Hematopoietic multipotent progenitor cell treated with erythropoietin and hydrocortisone succinate and interleukin-3 and kit ligand, for 8 days (in vitro differentiated cells): ENCODE data around the gene WDR11.

Experiments used
- DNase-seq: peaks from one replicate; pipeline ENCODE4 v3.0.0-alpha.2; 2015

The WDR11 gene

GRCh38 chr10:120945182-120945581 lies 94.0 kb downstream of the WDR11 start:
- no peak for DNase-seq

DNA sequence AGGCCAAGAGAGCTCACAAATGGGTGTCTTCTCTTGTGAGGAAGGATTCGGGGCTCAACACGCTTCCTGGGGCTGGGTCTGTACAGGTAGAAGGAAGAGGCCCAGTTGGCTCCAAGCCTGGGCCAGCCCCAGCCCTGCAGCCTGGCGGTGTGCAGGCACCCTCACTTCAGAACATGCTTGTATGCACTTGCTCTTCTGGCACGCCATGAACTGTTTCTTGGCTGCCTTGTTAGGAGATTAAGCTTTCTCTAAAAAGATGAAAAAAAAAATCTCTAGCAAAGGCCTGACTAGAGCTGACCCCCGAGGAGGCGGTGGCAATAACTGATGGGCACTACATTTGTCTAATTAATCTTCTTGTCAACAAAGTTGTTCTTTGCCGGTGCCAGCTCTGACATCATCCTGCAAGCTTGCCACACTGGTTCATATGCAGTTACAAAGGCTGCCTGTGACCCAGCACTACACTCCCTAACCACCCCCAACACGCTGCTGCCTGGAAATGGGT lies 94.7 kb downstream of the WDR11 start:
- DNase-seq = no peak

DNA sequence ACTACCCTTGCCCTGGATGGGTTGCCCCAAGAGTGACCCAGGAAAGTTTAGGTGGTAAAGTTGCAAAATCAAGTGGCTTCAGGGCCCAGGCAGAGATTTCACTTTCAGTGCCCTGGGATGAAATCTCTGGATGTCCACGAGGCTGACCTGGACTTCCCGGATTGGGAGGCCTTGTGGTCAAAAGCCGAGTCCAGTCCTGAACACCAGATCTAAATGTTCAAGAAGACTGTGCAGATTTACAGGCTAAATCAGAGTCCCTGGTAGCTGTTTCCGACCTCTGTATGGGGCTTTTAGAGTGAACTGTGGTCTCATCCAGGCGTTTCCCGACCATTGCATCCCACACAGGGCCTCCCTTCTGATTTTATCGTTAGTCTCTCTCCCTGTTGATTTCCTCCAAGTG lies 95.3 kb downstream of the WDR11 start:
- no peak for DNase-seq

- DNase-seq = peak; percentile 53
Measured at GRCh38 chr10:120948889-120949608, 97.9 kb downstream of the WDR11 start.

DNA sequence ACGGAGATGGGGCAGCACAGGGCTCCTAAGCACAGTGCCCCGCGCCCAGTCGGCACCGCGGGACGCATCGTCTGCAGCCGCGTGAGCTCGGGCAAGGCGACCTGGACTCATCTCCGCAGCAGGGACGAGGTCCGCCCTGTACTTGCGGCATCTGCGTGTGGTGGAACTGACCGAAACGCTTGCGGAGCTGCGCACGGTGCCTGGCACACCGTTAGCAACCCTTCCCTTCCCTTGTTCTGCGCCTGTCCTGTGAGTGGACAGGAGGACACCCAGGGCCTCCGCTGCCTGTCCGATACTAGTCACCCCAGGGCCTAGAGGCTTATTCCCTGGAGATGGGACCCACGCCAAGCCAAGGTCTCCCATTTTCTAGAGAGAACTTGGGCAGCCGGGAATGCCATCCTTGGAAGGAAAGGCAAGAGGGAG lies 98.5 kb downstream of the WDR11 start:
- DNase-seq = no peak

- no peak for DNase-seq
Measured at GRCh38 chr10:120950051-120950561, 98.9 kb downstream of the WDR11 start.

DNA sequence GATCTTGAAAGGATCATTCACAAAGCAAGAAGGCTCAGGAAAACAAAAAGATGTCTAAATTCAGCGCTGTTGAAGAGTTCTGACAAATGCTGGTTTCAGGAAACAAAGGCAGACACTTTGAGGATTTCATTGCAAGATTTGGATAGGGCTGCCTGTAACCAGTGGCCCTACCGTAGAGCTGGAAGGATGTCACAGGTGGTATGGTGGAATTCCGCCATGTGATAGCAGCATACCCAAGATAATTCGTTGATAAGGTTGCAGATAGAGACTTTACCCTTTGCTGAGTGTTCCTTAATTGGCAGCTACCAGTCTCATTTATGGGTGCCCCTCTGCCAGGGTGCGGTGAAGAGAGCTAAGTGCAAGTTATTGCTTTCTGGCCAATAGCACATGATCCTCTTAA lies 100.1 kb downstream of the WDR11 start:
- DNase-seq = no peak

- DNase-seq = no peak
Measured at GRCh38 chr10:120953897-120954296, 102.7 kb downstream of the WDR11 start.
